BLaER1 (cell line): ENCODE data around the gene NAPG.
"Not testable (repeated sequence)": the region's sequence is repeated elsewhere in the genome, so short reads cannot be mapped to it uniquely, and the experiment has no call there.

Experiments used
- H3K27ac ChIP-seq: shearing (Covaris generic); formaldehyde crosslinking; 2 replicates; pipeline ENCODE4 v1.8.1; 2022
- H3K27me3 ChIP-seq: shearing (Covaris generic); formaldehyde crosslinking; 2 replicates; pipeline ENCODE4 v1.8.1; 2022
- H3K36me3 ChIP-seq: shearing (Covaris generic); formaldehyde crosslinking; 2 replicates; pipeline ENCODE4 v1.8.1; 2022
- H3K4me1 ChIP-seq: shearing (Covaris generic); formaldehyde crosslinking; 2 replicates; pipeline ENCODE4 v1.8.1; 2022
- H3K4me2 ChIP-seq: shearing (Covaris generic); formaldehyde crosslinking; 2 replicates; pipeline ENCODE4 v1.8.1; 2022
- H3K4me3 ChIP-seq: shearing (Covaris generic); formaldehyde crosslinking; 2 replicates; pipeline ENCODE4 v1.8.1; 2022
- H3K9ac ChIP-seq: shearing (Covaris generic); formaldehyde crosslinking; 2 replicates; pipeline ENCODE4 v1.8.1; 2022
- H3K9me3 ChIP-seq: shearing (Covaris generic); formaldehyde crosslinking; 2 replicates; pipeline ENCODE4 v1.8.1; 2022
- H4K20me1 ChIP-seq: shearing (Covaris generic); formaldehyde crosslinking; 2 replicates; pipeline ENCODE4 v1.8.1; 2022
- Cebpa-rat ChIP-seq: shearing (Covaris generic); IDR thresholded peaks from 2 replicates; pipeline ENCODE4 v1.8.1; 2022

Gene NAPG

GRCh38 chr18:10486362-10486761 is 39.5 kb upstream of the NAPG start:
- Histone ChIP-seq H3K36me3 (peaks cover 15% of the 10 kb centered on the region), H3K4me3 (no peak overlapping the region), H3K4me2 (peak overlapping the region; percentile 46), H3K27me3 (no peaks in the 10 kb centered on the region), H4K20me1 (no peaks in the 10 kb centered on the region), H3K9me3 (no peaks in the 10 kb centered on the region), H3K27ac (no peak overlapping the region), H3K9ac (no peak overlapping the region), H3K4me1 (peaks cover 90% of the 10 kb centered on the region)
- TF ChIP-seq Cebpa-rat, result no peak

GRCh38 chr18:10487154-10487553 is 38.7 kb upstream of the NAPG start:
- Histone ChIP-seq H3K4me1 (peaks cover 86% of the 10 kb centered on the region), H3K27ac (no peak overlapping the region), H3K36me3 (peaks cover 15% of the 10 kb centered on the region), H3K9me3 (no peaks in the 10 kb centered on the region), H3K27me3 (no peaks in the 10 kb centered on the region), H3K4me2 (peak overlapping the region; percentile 46; the same call in 1 of the 2 replicates), H3K9ac (no peak overlapping the region), H3K4me3 (no peak overlapping the region), H4K20me1 (no peaks in the 10 kb centered on the region)
- TF ChIP-seq Cebpa-rat, result no peak

- Histone ChIP-seq H3K4me2 (no peak overlapping the region), H3K4me3 (no peak overlapping the region), H3K27ac (no peak overlapping the region), H3K36me3 (peaks cover 15% of the 10 kb centered on the region), H4K20me1 (no peaks in the 10 kb centered on the region), H3K9ac (no peak overlapping the region), H3K9me3 (no peaks in the 10 kb centered on the region), H3K27me3 (no peaks in the 10 kb centered on the region), H3K4me1 (peaks cover 77% of the 10 kb centered on the region)
- no peak for TF ChIP-seq Cebpa-rat
Observed at GRCh38 chr18:10488017-10488416, 37.8 kb upstream of the NAPG start.

GRCh38 chr18:10490401-10491165 is 35.2 kb upstream of the NAPG start:
- no peak for TF ChIP-seq Cebpa-rat
- H3K4me2 ChIP-seq, result peak overlapping the region; percentile 59
- peaks cover 55% of the 10 kb centered on the region for H3K4me1 ChIP-seq
- peaks cover 11% of the 10 kb centered on the region for H3K36me3 ChIP-seq
- no peaks in the 10 kb centered on the region for H4K20me1 ChIP-seq
- H3K27me3 ChIP-seq, result no peaks in the 10 kb centered on the region
- no peak overlapping the region for H3K9ac ChIP-seq
- peak overlapping the region; percentile 20; the same call in 1 of the 2 replicates for H3K27ac ChIP-seq
- no peaks in the 10 kb centered on the region for H3K9me3 ChIP-seq
- H3K4me3 ChIP-seq, result no peak overlapping the region

GRCh38 chr18:10495936-10496335 is 29.9 kb upstream of the NAPG start:
- H3K36me3 ChIP-seq, result no peaks in the 10 kb centered on the region
- peaks cover 4% of the 10 kb centered on the region; the same call in 1 of the 2 replicates for H3K9me3 ChIP-seq
- no peaks in the 10 kb centered on the region for H4K20me1 ChIP-seq
- H3K4me3 ChIP-seq, result no peak overlapping the region
- TF ChIP-seq Cebpa-rat, result no peak
- no peak overlapping the region for H3K4me2 ChIP-seq
- H3K27ac ChIP-seq, result no peak overlapping the region
- H3K4me1 ChIP-seq, result peaks cover 23% of the 10 kb centered on the region
- H3K9ac ChIP-seq, result no peak overlapping the region
- no peaks in the 10 kb centered on the region for H3K27me3 ChIP-seq

GRCh38 chr18:10497206-10497749 is 28.5 kb upstream of the NAPG start:
- Histone ChIP-seq H3K27me3 (no peaks in the 10 kb centered on the region), H3K4me3 (no peak overlapping the region), H4K20me1 (no peaks in the 10 kb centered on the region), H3K4me1 (peaks cover 15% of the 10 kb centered on the region), H3K4me2 (no peak overlapping the region), H3K9ac (no peak overlapping the region), H3K36me3 (no peaks in the 10 kb centered on the region), H3K9me3 (peaks cover 4% of the 10 kb centered on the region; the same call in 1 of the 2 replicates), H3K27ac (no peak overlapping the region)
- TF ChIP-seq Cebpa-rat, result no peak

GRCh38 chr18:10499230-10499629 is 26.6 kb upstream of the NAPG start:
- Histone ChIP-seq H3K4me2 (0 out of 2 replicates have a peak overlapping the region, but pooled peaks have one; percentile 4), H3K9ac (no peak overlapping the region), H3K36me3 (no peaks in the 10 kb centered on the region), H3K4me3 (no peak overlapping the region), H3K27ac (no peak overlapping the region), H3K4me1 (peaks cover 15% of the 10 kb centered on the region), H4K20me1 (no peaks in the 10 kb centered on the region), H3K9me3 (peaks cover 4% of the 10 kb centered on the region; the same call in 1 of the 2 replicates), H3K27me3 (no peaks in the 10 kb centered on the region)
- TF ChIP-seq Cebpa-rat, result no peak

- Histone ChIP-seq H4K20me1 (no peaks in the 10 kb centered on the region), H3K4me3 (no peak overlapping the region), H3K27me3 (no peaks in the 10 kb centered on the region), H3K4me2 (no peak overlapping the region), H3K36me3 (no peaks in the 10 kb centered on the region), H3K27ac (no peak overlapping the region), H3K4me1 (peaks cover 15% of the 10 kb centered on the region), H3K9ac (no peak overlapping the region), H3K9me3 (peaks cover 11% of the 10 kb centered on the region)
- TF ChIP-seq Cebpa-rat, result no peak
Observed at GRCh38 chr18:10500038-10500437, 25.8 kb upstream of the NAPG start.

- H3K4me1 ChIP-seq, result 0 out of 2 replicates have a peak, but pooled peaks cover under 1% of the 10 kb centered on the region
- H3K9ac ChIP-seq, result no peak overlapping the region
- peaks cover 51% of the 10 kb centered on the region for H3K9me3 ChIP-seq
- no peak for TF ChIP-seq Cebpa-rat
- no peak overlapping the region for H3K4me3 ChIP-seq
- no peaks in the 10 kb centered on the region for H3K36me3 ChIP-seq
- H3K27me3 ChIP-seq, result no peaks in the 10 kb centered on the region
- H3K27ac ChIP-seq, result no peak overlapping the region
- H4K20me1 ChIP-seq, result no peaks in the 10 kb centered on the region
- no peak overlapping the region for H3K4me2 ChIP-seq
Observed at GRCh38 chr18:10504723-10505122, 21.1 kb upstream of the NAPG start.

GRCh38 chr18:10505892-10506291 is 19.9 kb upstream of the NAPG start:
- not testable (repeated sequence) for H3K36me3 ChIP-seq, H3K9ac ChIP-seq, H3K27ac ChIP-seq, H4K20me1 ChIP-seq, H3K4me1 ChIP-seq, H3K4me2 ChIP-seq, H3K27me3 ChIP-seq, H3K4me3 ChIP-seq
- peaks cover 53% of the 10 kb centered on the region for H3K9me3 ChIP-seq
